Lower leg skin (tissue), 3 donors: ENCODE data around the gene SLC16A8.

Experiments used
- CTCF ChIP-seq, 3 donors: fragments of 450-650 bp; IDR thresholded peaks; one replicate each; pipeline ENCODE4 v1.5.1; 2016; ENCODE audit warnings: antibody characterized with exemption in 3 of 3, mild to moderate bottlenecking in 3 of 3, moderate library complexity in 2 of 3
- POLR2A ChIP-seq, 2 donors: fragments of 450-650 bp; IDR thresholded peaks; one replicate each; pipeline ENCODE4 v1.6.1; 2016 to 2017; ENCODE audit warnings: antibody characterized with exemption in 2 of 2, mild to moderate bottlenecking in 1 of 2, moderate library complexity in 1 of 2

GRCh38 chr22:38080474-38080849, 3.5 kb downstream of the SLC16A8 start:
- TF ChIP-seq POLR2A (IDR thresholded peaks at IDR 0.05) (no peak), CTCF (IDR thresholded peaks at IDR 0.05) (no peak)
